GM23338 (cell line): Measurements from ENCODE around the gene PAM.

ENCODE experiments used
- CREB1 ChIP-seq: fragments of 250-450 bp; sonication (Bioruptor Pico); IDR thresholded peaks from 2 replicates; pipeline ENCODE4 v1.5.0; 2020; ENCODE audit warnings: low read depth, mild to moderate bottlenecking, moderate library complexity
- EZH2 ChIP-seq: fragments of 200-600 bp; sonication (generic); IDR thresholded peaks from one replicate; pipeline ENCODE4 v1.8.0; 2017; ENCODE audit warnings: antibody characterized with exemption, mild to moderate bottlenecking, low read depth; ENCODE audit not compliant: unreplicated experiment
- EZH2phosphoT487 ChIP-seq: fragments of 200-600 bp; sonication (generic); IDR thresholded peaks from one replicate; pipeline ENCODE4 v1.8.1; 2018; ENCODE audit warnings: antibody characterized with exemption; ENCODE audit not compliant: unreplicated experiment
- JUNB ChIP-seq: IDR thresholded peaks from one replicate; pipeline ENCODE4 v1.6.1; 2016; ENCODE audit warnings: antibody characterized with exemption; ENCODE audit not compliant: unreplicated experiment
- POLR2AphosphoS5 ChIP-seq: IDR thresholded peaks from 2 replicates; pipeline ENCODE4 v1.6.1; 2016; ENCODE audit warnings: antibody characterized with exemption, low read depth
- ZNF331 ChIP-seq: fragments of 250-450 bp; sonication (Bioruptor Pico); IDR thresholded peaks from 2 replicates; pipeline ENCODE4 v1.5.0; 2020; ENCODE audit warnings: low read depth, mild to moderate bottlenecking, moderate library complexity
- TF ChIP-seq, protein P1 (sequence below), 2 experiments: fragments of 200-600 bp in 1 of 2; sonication (generic) in 1 of 2; conservative IDR thresholded peaks; 2 replicates each; pipeline versions ENCODE4 v1.5.1 to v1.6.1; 2016 to 2017; ENCODE audit warnings: antibody characterized with exemption in 2 of 2, low read depth in 2 of 2, mild to moderate bottlenecking in 2 of 2, moderate library complexity in 1 of 2
- TF ChIP-seq, protein P2 (sequence below): IDR thresholded peaks from one replicate; pipeline ENCODE4 v1.6.1; 2018; ENCODE audit warnings: antibody characterized with exemption; ENCODE audit not compliant: unreplicated experiment
- TF ChIP-seq, protein P3 (sequence below): fragments of 250-450 bp; sonication (Bioruptor Pico); IDR thresholded peaks from 2 replicates; pipeline ENCODE4 v1.5.0; 2020; ENCODE audit warnings: mild to moderate bottlenecking, moderate library complexity
- TF ChIP-seq, protein P4 (sequence below): IDR thresholded peaks from 2 replicates; pipeline ENCODE4 v1.6.1; 2016; ENCODE audit warnings: antibody characterized with exemption

DNA sequence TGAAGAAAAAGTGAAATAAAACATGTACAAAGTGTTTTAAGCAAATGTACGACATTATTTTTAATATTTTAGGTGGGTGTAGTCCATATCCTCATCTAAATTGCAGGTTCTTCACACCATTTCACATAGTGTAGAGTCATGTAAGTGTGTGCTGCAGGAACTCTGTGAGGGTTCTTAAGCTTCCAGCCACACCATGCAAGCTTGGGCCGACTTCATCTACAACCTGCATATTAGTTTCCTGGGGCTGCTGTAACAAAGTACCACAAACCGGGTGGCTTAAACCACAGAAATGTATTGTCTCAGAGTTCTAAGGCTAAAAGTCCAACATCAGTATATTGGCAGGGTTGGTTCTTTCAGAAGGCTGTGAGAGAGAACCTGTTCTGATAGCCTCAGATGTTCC, 10.2 kb downstream of the PAM start:
- TF ChIP-seq, protein P1, sequence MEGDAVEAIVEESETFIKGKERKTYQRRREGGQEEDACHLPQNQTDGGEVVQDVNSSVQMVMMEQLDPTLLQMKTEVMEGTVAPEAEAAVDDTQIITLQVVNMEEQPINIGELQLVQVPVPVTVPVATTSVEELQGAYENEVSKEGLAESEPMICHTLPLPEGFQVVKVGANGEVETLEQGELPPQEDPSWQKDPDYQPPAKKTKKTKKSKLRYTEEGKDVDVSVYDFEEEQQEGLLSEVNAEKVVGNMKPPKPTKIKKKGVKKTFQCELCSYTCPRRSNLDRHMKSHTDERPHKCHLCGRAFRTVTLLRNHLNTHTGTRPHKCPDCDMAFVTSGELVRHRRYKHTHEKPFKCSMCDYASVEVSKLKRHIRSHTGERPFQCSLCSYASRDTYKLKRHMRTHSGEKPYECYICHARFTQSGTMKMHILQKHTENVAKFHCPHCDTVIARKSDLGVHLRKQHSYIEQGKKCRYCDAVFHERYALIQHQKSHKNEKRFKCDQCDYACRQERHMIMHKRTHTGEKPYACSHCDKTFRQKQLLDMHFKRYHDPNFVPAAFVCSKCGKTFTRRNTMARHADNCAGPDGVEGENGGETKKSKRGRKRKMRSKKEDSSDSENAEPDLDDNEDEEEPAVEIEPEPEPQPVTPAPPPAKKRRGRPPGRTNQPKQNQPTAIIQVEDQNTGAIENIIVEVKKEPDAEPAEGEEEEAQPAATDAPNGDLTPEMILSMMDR (conservative IDR thresholded peaks at IDR 0.05; ENCODE audit: low read depth in 2 of 2) = no peak
- TF ChIP-seq CREB1 (CRISPR knock-in tag) (no peak), POLR2AphosphoS5 (no peak), EZH2 (no peak), EZH2phosphoT487 (no peak), JUNB (no peak), ZNF331 (CRISPR knock-in tag) (no peak)
- TF ChIP-seq, protein P2, sequence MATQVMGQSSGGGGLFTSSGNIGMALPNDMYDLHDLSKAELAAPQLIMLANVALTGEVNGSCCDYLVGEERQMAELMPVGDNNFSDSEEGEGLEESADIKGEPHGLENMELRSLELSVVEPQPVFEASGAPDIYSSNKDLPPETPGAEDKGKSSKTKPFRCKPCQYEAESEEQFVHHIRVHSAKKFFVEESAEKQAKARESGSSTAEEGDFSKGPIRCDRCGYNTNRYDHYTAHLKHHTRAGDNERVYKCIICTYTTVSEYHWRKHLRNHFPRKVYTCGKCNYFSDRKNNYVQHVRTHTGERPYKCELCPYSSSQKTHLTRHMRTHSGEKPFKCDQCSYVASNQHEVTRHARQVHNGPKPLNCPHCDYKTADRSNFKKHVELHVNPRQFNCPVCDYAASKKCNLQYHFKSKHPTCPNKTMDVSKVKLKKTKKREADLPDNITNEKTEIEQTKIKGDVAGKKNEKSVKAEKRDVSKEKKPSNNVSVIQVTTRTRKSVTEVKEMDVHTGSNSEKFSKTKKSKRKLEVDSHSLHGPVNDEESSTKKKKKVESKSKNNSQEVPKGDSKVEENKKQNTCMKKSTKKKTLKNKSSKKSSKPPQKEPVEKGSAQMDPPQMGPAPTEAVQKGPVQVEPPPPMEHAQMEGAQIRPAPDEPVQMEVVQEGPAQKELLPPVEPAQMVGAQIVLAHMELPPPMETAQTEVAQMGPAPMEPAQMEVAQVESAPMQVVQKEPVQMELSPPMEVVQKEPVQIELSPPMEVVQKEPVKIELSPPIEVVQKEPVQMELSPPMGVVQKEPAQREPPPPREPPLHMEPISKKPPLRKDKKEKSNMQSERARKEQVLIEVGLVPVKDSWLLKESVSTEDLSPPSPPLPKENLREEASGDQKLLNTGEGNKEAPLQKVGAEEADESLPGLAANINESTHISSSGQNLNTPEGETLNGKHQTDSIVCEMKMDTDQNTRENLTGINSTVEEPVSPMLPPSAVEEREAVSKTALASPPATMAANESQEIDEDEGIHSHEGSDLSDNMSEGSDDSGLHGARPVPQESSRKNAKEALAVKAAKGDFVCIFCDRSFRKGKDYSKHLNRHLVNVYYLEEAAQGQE = no peak
- TF ChIP-seq, protein P3, sequence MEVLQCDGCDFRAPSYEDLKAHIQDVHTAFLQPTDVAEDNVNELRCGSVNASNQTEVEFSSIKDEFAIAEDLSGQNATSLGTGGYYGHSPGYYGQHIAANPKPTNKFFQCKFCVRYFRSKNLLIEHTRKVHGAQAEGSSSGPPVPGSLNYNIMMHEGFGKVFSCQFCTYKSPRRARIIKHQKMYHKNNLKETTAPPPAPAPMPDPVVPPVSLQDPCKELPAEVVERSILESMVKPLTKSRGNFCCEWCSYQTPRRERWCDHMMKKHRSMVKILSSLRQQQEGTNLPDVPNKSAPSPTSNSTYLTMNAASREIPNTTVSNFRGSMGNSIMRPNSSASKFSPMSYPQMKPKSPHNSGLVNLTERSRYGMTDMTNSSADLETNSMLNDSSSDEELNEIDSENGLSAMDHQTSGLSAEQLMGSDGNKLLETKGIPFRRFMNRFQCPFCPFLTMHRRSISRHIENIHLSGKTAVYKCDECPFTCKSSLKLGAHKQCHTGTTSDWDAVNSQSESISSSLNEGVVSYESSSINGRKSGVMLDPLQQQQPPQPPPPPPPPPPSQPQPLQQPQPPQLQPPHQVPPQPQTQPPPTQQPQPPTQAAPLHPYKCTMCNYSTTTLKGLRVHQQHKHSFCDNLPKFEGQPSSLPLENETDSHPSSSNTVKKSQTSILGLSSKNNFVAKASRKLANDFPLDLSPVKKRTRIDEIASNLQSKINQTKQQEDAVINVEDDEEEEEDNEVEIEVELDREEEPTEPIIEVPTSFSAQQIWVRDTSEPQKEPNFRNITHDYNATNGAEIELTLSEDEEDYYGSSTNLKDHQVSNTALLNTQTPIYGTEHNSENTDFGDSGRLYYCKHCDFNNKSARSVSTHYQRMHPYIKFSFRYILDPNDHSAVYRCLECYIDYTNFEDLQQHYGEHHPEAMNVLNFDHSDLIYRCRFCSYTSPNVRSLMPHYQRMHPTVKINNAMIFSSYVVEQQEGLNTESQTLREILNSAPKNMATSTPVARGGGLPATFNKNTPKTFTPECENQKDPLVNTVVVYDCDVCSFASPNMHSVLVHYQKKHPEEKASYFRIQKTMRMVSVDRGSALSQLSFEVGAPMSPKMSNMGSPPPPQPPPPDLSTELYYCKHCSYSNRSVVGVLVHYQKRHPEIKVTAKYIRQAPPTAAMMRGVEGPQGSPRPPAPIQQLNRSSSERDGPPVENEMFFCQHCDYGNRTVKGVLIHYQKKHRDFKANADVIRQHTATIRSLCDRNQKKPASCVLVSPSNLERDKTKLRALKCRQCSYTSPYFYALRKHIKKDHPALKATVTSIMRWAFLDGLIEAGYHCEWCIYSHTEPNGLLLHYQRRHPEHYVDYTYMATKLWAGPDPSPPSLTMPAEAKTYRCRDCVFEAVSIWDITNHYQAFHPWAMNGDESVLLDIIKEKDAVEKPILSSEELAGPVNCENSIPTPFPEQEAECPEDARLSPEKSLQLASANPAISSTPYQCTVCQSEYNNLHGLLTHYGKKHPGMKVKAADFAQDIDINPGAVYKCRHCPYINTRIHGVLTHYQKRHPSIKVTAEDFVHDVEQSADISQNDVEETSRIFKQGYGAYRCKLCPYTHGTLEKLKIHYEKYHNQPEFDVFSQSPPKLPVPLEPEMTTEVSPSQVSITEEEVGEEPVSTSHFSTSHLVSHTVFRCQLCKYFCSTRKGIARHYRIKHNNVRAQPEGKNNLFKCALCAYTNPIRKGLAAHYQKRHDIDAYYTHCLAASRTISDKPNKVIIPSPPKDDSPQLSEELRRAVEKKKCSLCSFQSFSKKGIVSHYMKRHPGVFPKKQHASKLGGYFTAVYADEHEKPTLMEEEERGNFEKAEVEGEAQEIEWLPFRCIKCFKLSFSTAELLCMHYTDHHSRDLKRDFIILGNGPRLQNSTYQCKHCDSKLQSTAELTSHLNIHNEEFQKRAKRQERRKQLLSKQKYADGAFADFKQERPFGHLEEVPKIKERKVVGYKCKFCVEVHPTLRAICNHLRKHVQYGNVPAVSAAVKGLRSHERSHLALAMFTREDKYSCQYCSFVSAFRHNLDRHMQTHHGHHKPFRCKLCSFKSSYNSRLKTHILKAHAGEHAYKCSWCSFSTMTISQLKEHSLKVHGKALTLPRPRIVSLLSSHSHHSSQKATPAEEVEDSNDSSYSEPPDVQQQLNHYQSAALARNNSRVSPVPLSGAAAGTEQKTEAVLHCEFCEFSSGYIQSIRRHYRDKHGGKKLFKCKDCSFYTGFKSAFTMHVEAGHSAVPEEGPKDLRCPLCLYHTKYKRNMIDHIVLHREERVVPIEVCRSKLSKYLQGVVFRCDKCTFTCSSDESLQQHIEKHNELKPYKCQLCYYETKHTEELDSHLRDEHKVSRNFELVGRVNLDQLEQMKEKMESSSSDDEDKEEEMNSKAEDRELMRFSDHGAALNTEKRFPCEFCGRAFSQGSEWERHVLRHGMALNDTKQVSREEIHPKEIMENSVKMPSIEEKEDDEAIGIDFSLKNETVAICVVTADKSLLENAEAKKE = no peak
- TF ChIP-seq, protein P4, sequence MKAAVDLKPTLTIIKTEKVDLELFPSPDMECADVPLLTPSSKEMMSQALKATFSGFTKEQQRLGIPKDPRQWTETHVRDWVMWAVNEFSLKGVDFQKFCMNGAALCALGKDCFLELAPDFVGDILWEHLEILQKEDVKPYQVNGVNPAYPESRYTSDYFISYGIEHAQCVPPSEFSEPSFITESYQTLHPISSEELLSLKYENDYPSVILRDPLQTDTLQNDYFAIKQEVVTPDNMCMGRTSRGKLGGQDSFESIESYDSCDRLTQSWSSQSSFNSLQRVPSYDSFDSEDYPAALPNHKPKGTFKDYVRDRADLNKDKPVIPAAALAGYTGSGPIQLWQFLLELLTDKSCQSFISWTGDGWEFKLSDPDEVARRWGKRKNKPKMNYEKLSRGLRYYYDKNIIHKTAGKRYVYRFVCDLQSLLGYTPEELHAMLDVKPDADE = no peak
